Fibroblast of skin of abdomen (primary cell): Measurements from ENCODE around the gene PHC2.
A peak's percentile ranks its signal among the peaks of the same experiment; 100 is the strongest.

Experiments used
- DNase-seq: peaks from one replicate; pipeline ENCODE4 v3.0.0-alpha.2; 2013

Gene PHC2

GRCh38 chr1:33388805-33389771 is 41.8 kb downstream of the PHC2 start:
- DNase-seq: peak; percentile 87

- DNase-seq: peak; percentile 83
Measured at GRCh38 chr1:33387625-33388024, 43.3 kb downstream of the PHC2 start.

GRCh38 chr1:33385251-33385650 is 45.6 kb downstream of the PHC2 start:
- DNase-seq: no peak

- DNase-seq: peak; percentile 78
Measured at GRCh38 chr1:33384040-33384812, 46.7 kb downstream of the PHC2 start.

GRCh38 chr1:33383489-33383888 is 47.4 kb downstream of the PHC2 start:
- no peak for DNase-seq

GRCh38 chr1:33382661-33383415 is 48.1 kb downstream of the PHC2 start:
- no peak for DNase-seq

GRCh38 chr1:33381977-33382376 is 48.9 kb downstream of the PHC2 start:
- DNase-seq: no peak

GRCh38 chr1:33380811-33381210 is 50.1 kb downstream of the PHC2 start:
- DNase-seq: no peak

- no peak for DNase-seq
Measured at GRCh38 chr1:33379631-33380354, 51.1 kb downstream of the PHC2 start.

- no peak for DNase-seq
Measured at GRCh38 chr1:33378976-33379375, 51.9 kb downstream of the PHC2 start.

GRCh38 chr1:33378524-33378923 is 52.4 kb downstream of the PHC2 start:
- DNase-seq: no peak

GRCh38 chr1:33377756-33378155 is 53.1 kb downstream of the PHC2 start:
- DNase-seq: no peak

GRCh38 chr1:33377013-33377412 is 53.9 kb downstream of the PHC2 start:
- no peak for DNase-seq

GRCh38 chr1:33375316-33375715 is 55.6 kb downstream of the PHC2 start:
- DNase-seq: no peak

- DNase-seq: no peak
Measured at GRCh38 chr1:33374336-33375105, 56.4 kb downstream of the PHC2 start.

GRCh38 chr1:33373606-33374005 is 57.3 kb downstream of the PHC2 start:
- DNase-seq: no peak

GRCh38 chr1:33372677-33373076 is 58.2 kb downstream of the PHC2 start:
- no peak for DNase-seq

- no peak for DNase-seq
Measured at GRCh38 chr1:33372162-33372561, 58.7 kb downstream of the PHC2 start.

GRCh38 chr1:33371334-33371733 is 59.6 kb downstream of the PHC2 start:
- no peak for DNase-seq

- DNase-seq: no peak
Measured at GRCh38 chr1:33370827-33371226, 60.1 kb downstream of the PHC2 start.

- DNase-seq: peak; percentile 56
Measured at GRCh38 chr1:33370301-33370700, 60.6 kb downstream of the PHC2 start.
